HL-60 (cell line): ENCODE measurements around the gene ENOX1.

Source experiments
- DNase-seq, 2 experiments: peaks; one replicate each; pipeline ENCODE4 v3.0.0-alpha.2; 2010 to 2020; ENCODE audit warnings: low read depth in 1 of 2, low spot score in 1 of 2
- H3K27ac ChIP-seq: fragments of 250-450 bp; sonication (Bioruptor Pico); replicated peaks from 2 replicates; pipeline ENCODE4 v1.5.1; 2020; ENCODE audit warnings: mild to moderate bottlenecking, moderate library complexity
- H3K27me3 ChIP-seq: fragments of 250-450 bp; sonication (Bioruptor Pico); 2 replicates; pipeline ENCODE4 v1.5.1; 2021; ENCODE audit warnings: mild to moderate bottlenecking, moderate library complexity; ENCODE audit not compliant: insufficient read depth, poor library complexity, severe bottlenecking
- H3K4me3 ChIP-seq: replicated peaks from 2 replicates; pipeline ENCODE4 v1.5.1; 2011; ENCODE audit warnings: mild to moderate bottlenecking, control low read depth, low read length; ENCODE audit not compliant: insufficient read depth
- GABPA ChIP-seq: IDR thresholded peaks from 2 replicates; pipeline ENCODE4 v1.6.1; 2012; ENCODE audit warnings: low read depth
- POLR2AphosphoS5 ChIP-seq: IDR thresholded peaks from 2 replicates; pipeline ENCODE4 v1.6.1; 2012; ENCODE audit warnings: low read depth
- SPI1 ChIP-seq: IDR thresholded peaks from 2 replicates; pipeline ENCODE4 v1.6.1; 2012; ENCODE audit warnings: low read depth, mild to moderate bottlenecking, borderline replicate concordance
- TF ChIP-seq, protein P1 (sequence below): IDR thresholded peaks from 2 replicates; pipeline ENCODE4 v1.6.1; 2012; ENCODE audit warnings: low read depth; ENCODE audit not compliant: insufficient replicate concordance
- TF ChIP-seq, protein P2 (sequence below): IDR thresholded peaks from one replicate; pipeline ENCODE4 v1.5.1; 2011; ENCODE audit warnings: low read length, control low read depth, inconsistent platforms; ENCODE audit not compliant: insufficient read depth

Gene ENOX1

DNA sequence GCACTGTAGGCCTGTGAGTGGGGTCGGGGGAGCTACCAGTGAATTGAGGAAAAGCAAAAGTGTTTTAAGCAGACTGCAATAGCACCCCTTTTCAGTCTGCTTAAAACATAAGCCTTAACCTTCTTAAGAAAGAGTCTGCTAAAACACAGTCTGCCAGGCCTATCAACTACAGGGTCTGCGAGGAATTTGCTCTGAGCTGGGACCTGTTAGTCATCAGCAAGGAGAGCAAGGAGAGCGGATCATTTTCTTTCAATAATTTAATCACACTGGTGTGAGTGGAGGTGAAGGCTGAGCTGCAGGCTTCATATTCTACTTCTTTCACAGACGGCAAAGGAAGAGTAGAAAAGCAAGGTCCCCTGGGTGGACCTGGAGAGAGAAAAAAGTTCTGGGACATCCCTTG lies 342.7 kb downstream of the ENOX1 start:
- no peak for DNase-seq
- H3K27me3 ChIP-seq = no peaks in the 10 kb centered on the region

DNA sequence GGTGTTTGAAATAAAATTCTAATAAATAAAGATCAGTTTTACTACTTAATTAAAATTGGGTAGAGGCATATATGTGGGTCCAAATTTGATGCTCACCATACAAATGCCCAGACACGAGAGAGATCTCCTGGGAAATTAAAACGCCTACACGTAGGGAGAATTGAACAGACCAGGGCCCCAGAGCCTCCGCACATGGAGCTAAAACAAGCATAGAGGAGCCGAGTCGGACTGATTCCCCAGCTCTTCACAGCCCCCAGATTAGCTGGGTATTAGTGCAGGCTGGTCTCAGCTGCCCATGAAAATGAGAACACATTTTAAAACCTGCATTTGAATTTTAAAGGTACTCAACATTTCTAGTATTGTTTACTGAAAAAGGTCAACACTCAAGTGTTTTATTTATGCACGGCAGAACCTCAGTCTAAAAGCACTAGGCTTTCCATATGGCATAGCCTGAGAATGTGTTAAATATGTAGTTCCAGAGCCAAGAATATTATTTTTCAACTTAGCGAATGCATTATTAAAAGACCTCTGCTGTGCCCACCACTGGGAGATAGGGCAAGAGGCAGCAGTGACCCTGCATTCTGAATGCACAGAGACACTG lies 344.8 kb downstream of the ENOX1 start:
- TF ChIP-seq, protein P1, sequence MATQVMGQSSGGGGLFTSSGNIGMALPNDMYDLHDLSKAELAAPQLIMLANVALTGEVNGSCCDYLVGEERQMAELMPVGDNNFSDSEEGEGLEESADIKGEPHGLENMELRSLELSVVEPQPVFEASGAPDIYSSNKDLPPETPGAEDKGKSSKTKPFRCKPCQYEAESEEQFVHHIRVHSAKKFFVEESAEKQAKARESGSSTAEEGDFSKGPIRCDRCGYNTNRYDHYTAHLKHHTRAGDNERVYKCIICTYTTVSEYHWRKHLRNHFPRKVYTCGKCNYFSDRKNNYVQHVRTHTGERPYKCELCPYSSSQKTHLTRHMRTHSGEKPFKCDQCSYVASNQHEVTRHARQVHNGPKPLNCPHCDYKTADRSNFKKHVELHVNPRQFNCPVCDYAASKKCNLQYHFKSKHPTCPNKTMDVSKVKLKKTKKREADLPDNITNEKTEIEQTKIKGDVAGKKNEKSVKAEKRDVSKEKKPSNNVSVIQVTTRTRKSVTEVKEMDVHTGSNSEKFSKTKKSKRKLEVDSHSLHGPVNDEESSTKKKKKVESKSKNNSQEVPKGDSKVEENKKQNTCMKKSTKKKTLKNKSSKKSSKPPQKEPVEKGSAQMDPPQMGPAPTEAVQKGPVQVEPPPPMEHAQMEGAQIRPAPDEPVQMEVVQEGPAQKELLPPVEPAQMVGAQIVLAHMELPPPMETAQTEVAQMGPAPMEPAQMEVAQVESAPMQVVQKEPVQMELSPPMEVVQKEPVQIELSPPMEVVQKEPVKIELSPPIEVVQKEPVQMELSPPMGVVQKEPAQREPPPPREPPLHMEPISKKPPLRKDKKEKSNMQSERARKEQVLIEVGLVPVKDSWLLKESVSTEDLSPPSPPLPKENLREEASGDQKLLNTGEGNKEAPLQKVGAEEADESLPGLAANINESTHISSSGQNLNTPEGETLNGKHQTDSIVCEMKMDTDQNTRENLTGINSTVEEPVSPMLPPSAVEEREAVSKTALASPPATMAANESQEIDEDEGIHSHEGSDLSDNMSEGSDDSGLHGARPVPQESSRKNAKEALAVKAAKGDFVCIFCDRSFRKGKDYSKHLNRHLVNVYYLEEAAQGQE = no peak
- TF ChIP-seq GABPA = no peak
- TF ChIP-seq POLR2AphosphoS5 = no peak
- TF ChIP-seq, protein P2, sequence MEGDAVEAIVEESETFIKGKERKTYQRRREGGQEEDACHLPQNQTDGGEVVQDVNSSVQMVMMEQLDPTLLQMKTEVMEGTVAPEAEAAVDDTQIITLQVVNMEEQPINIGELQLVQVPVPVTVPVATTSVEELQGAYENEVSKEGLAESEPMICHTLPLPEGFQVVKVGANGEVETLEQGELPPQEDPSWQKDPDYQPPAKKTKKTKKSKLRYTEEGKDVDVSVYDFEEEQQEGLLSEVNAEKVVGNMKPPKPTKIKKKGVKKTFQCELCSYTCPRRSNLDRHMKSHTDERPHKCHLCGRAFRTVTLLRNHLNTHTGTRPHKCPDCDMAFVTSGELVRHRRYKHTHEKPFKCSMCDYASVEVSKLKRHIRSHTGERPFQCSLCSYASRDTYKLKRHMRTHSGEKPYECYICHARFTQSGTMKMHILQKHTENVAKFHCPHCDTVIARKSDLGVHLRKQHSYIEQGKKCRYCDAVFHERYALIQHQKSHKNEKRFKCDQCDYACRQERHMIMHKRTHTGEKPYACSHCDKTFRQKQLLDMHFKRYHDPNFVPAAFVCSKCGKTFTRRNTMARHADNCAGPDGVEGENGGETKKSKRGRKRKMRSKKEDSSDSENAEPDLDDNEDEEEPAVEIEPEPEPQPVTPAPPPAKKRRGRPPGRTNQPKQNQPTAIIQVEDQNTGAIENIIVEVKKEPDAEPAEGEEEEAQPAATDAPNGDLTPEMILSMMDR = no peak
- no peak for TF ChIP-seq SPI1
- no peak for DNase-seq
- Histone ChIP-seq H3K4me3 (no peak overlapping the region), H3K27me3 (no peaks in the 10 kb centered on the region), H3K27ac (no peak overlapping the region)

More for the DNA sequence above, 342.7 kb downstream of the ENOX1 start:
- TF ChIP-seq, protein P2 = no peak
- TF ChIP-seq SPI1 (no peak), POLR2AphosphoS5 (no peak), GABPA (no peak)
- TF ChIP-seq, protein P1 = no peak
- Histone ChIP-seq H3K27ac (no peak overlapping the region), H3K4me3 (no peak overlapping the region)

DNA sequence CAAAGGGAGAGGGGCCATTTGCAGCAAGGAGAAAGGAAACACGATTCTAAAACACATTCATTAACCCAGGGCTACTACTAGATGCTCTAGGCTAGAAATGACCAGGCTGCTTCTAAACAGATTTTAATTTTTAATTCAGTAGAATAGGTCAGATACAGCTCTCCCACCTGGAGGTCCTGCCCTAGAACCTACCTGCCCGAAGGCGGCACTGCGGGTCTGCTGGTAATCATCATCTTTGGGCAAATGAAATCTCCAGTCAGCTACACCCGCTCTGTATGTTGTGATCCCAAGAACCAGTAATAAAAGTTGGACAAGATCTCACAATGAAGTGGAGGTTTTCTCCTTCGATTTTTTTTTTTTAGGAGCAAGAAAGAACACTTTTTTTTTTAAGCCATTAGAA lies 345.3 kb downstream of the ENOX1 start:
- DNase-seq = no peak
- H3K4me3 ChIP-seq = no peak overlapping the region
- TF ChIP-seq, protein P1 = no peak
- TF ChIP-seq SPI1 = no peak
- no peak for TF ChIP-seq GABPA
- no peak for TF ChIP-seq POLR2AphosphoS5
- TF ChIP-seq, protein P2 = no peak
- H3K27ac ChIP-seq = no peak overlapping the region
- no peaks in the 10 kb centered on the region for H3K27me3 ChIP-seq
